HG03135 (cell line): Measurements from ENCODE around the gene ABHD12.
"Not testable (repeated sequence)": the region's sequence is repeated elsewhere in the genome, so short reads cannot be mapped to it uniquely, and the experiment has no call there.

Experiments used
- ATAC-seq: cut with Tn5 transposase; IDR thresholded peaks from one replicate; pipeline ENCODE4 v1.9.1; 2021; ENCODE audit warnings: mild to moderate bottlenecking, moderate library complexity; ENCODE audit not compliant: unreplicated experiment

Gene ABHD12

GRCh38 chr20:25390538-25391528 is at the start of gene ABHD12:
Gene ABHD12, minus strand, starts transcription at chr20:25390835. Its CDS starts 132 bp downstream, at chr20:25390703.
- peak; percentile 84 for ATAC-seq

- peak; percentile 57 for ATAC-seq
Observed at GRCh38 chr20:25439328-25439727, 48.7 kb upstream of the ABHD12 start.

GRCh38 chr20:25437153-25437581 is 46.5 kb upstream of the ABHD12 start:
- ATAC-seq: no peak

- no peak for ATAC-seq
Observed at GRCh38 chr20:25424536-25424935, 33.9 kb upstream of the ABHD12 start.

GRCh38 chr20:25422032-25422431 is 31.4 kb upstream of the ABHD12 start:
- no peak for ATAC-seq

GRCh38 chr20:25421102-25421501 is 30.5 kb upstream of the ABHD12 start:
- no peak for ATAC-seq

DNA sequence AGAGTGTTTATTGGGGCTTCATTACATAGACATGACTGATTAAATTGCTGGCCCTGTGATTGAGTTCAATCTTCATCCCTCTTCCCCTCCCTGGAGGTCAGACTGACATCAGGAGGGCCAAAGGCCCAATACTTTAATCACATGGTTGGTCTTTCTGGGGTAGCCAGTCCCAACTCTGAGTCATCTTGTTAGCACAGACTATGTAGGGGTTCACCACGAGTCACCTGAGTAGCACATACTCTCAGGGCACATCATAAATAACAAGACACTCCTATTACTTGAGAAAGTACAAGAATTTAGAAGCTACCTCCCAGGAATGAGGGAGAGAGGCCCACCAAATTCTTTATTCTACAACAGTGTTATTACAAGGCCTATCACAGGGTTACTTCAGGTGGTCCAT is 28.1 kb upstream of the ABHD12 start:
- no peak for ATAC-seq

DNA sequence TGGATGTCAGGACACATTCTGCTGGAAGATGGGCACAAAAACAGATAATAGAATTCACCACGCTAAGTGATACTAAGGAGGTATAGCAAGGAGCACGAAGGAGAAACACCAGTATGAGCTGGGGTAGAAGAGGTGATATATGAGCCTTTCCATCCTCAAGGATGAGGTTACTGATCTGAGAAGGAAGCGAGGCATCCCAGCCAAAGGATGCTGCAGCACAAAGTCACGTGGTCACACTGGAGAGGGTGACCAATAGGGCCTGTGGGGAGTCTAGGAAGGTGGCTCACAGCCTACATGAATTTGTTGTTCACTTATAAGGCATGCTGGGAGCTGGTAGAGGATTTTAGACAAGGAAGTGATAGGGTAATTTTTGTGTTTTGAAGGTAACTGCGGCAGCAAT is 18.3 kb upstream of the ABHD12 start:
- ATAC-seq: no peak

GRCh38 chr20:25408170-25408547 is 17.5 kb upstream of the ABHD12 start:
- no peak for ATAC-seq

DNA sequence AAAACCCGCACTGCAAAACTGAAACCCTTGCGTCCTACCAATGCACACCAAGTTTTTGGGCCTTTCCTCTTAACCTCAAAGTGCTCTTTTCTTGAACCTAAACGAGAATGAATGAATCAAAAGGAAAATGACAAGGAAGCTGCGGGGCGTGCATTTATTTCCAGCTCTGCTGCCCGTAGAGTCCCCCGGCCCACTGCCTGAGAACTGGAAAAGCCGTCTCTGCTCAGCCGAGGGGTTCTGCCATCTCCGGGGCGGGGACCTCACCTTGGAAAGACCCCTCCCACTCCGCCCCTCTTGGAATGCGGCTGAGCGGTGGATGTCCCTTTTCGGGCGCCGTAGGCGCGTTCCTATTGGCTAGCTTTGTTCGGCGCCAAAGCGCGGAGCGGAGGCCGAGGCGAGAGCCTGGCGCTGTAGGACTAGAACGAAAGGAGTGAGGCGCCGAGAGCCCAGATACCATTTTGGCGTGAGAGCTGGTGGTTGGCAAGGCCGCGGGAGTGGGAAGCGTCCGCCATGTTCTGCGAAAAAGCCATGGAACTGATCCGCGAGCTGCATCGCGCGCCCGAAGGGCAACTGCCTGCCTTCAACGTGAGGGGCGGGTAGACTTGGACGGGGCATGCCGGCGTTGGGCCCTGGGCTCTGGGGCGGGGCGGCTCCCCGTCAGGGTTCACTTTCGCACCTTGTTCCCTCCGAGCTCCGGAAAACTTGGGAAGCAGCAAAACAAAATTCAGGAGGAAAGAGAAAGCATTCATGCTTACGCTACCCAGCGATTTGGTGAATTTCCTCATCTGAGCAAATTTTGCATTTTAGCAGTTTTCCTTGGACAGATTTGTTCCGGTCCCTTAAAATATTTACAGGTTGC is 16.9 kb upstream of the ABHD12 start, which contains the start of gene GINS1:
Gene GINS1, plus strand, starts transcription at position 363 of the 859 bp plus-strand sequence. Its CDS starts 148 bp downstream, at position 511.
- ATAC-seq: peak; percentile 86

- no peak for ATAC-seq
Observed at GRCh38 chr20:25402583-25402982, 11.9 kb upstream of the ABHD12 start.

- not testable (repeated sequence) for ATAC-seq
Observed at GRCh38 chr20:25400291-25400732, 9.7 kb upstream of the ABHD12 start.

DNA sequence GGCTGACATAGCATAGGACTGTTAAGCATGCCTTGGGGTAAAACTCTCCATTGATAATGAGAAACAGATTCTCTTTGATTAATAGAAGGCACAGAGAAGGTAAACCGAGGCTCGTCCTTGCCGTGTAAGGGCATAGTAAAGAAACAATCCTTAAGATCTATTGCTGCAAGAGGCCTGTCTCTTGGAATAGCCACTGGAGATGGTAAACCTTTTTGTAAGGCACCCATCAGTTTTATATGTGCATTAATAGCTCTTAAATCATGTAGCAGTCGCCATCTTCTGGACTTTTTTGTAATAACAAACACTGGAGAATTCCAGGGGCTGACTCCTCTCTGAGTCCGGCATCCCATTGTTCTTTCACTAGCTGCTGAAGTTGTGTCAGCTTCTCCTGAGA is 8.4 kb upstream of the ABHD12 start:
- no peak for ATAC-seq

DNA sequence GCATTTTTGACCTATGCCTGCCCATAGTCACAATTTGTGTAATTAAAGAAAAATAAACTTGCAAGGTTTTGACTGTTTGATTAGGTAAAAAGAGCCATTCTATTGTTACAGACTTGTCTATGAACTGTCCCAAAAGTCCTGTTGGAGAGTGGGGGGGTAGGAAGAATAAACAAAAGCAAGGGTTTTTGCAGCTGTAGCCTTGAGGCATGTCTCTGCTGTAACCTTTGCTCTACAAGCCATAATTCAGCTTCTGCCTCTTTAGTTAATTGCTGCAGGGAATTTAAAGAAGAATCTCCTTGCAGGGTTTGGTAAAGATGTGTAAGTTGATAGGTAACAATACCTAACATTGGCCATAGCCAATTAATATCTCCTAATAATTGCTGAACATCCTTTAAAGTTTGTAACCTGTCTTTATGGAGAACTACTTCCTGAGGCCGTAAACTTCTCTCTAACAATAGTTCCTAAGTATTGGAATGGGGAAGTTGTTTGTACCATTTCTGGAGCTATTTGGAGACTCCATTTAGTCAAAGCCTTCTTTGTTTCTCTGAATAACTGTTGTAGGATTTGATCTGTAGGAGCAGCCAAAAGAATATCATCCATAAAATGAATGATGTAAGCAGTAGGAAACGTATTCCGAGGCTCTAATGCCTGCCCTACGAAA is 7.9 kb upstream of the ABHD12 start:
- no peak for ATAC-seq

- ATAC-seq: no peak
Observed at GRCh38 chr20:25397821-25398220, 7.2 kb upstream of the ABHD12 start.

- ATAC-seq: no peak
Observed at GRCh38 chr20:25397096-25397495, 6.5 kb upstream of the ABHD12 start.

GRCh38 chr20:25394996-25395395 is 4.4 kb upstream of the ABHD12 start:
- ATAC-seq: no peak

- ATAC-seq: no peak
Observed at GRCh38 chr20:25394276-25394675, 3.6 kb upstream of the ABHD12 start.

GRCh38 chr20:25389858-25390537 is 637 bp downstream of the ABHD12 start:
- peak; percentile 30 for ATAC-seq

GRCh38 chr20:25389401-25389857 is 1.2 kb downstream of the ABHD12 start:
- no peak for ATAC-seq
